ENCODE results near the gene VANGL2. TPM values are rescaled to one million over a fixed set of nuclear protein-coding genes. Genes with fewer than 3 reads are reported as not detected.
A peak's percentile ranks its signal among the peaks of the same experiment; 100 is the strongest.

Gene VANGL2
- total RNA-seq, 1 donor from 2014 or later, result 25.5 TPM

DNA sequence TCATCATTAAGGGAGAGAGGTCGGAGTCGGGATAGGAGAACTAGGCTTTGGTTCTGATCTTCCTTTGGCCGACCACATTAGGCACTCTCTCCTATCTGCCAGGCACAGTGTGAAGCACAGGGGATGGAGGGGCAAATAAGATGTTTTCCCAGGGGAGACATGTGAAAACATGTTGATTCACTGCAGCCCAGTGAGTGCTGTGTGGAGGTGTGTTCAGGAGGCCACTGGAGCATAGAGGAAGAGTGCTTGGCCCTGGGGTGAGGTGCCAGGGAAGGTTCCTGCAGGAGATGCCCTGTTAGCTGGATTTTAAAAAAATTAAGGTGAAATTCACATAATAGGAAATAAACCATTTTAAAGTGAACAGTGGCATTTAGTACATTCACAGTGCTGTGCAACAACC is 3.7 kb downstream of the VANGL2 start:
- Histone ChIP-seq H3K4me1 (ENCODE audit: insufficient read depth, low read length) (peaks cover 24% of the 10 kb centered on the region), H3K36me3 (ENCODE audit: insufficient read depth, low read length) (no peaks in the 10 kb centered on the region), H3K4me3 (ENCODE audit: insufficient read depth, low read depth, low read length) (no peak overlapping the region), H3K9ac (ENCODE audit: low read length) (no peak overlapping the region), H2AFZ (ENCODE audit: low read depth, low read length) (no peak overlapping the region), H4K20me1 (ENCODE audit: insufficient read depth, low read length) (peaks cover 21% of the 10 kb centered on the region), H3K27ac (ENCODE audit: low read depth, low read length) (no peak overlapping the region), H3K79me2 (ENCODE audit: insufficient read depth, low read length) (peaks cover 13% of the 10 kb centered on the region), H3K9me3 (ENCODE audit: insufficient read depth, low read depth, low read length) (no peaks in the 10 kb centered on the region), H3K4me2 (ENCODE audit: low read length) (no peak overlapping the region), H3K27me3 (ENCODE audit: insufficient read depth, low read length) (no peaks in the 10 kb centered on the region)
- TF ChIP-seq, protein P1, sequence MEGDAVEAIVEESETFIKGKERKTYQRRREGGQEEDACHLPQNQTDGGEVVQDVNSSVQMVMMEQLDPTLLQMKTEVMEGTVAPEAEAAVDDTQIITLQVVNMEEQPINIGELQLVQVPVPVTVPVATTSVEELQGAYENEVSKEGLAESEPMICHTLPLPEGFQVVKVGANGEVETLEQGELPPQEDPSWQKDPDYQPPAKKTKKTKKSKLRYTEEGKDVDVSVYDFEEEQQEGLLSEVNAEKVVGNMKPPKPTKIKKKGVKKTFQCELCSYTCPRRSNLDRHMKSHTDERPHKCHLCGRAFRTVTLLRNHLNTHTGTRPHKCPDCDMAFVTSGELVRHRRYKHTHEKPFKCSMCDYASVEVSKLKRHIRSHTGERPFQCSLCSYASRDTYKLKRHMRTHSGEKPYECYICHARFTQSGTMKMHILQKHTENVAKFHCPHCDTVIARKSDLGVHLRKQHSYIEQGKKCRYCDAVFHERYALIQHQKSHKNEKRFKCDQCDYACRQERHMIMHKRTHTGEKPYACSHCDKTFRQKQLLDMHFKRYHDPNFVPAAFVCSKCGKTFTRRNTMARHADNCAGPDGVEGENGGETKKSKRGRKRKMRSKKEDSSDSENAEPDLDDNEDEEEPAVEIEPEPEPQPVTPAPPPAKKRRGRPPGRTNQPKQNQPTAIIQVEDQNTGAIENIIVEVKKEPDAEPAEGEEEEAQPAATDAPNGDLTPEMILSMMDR (IDR thresholded peaks at IDR 0.05; ENCODE audit: insufficient read depth, low read depth, low read length), result no peak
- TF ChIP-seq EZH2 (IDR thresholded peaks at IDR 0.05; ENCODE audit: insufficient read depth, low read length), result no peak
- DNase-seq (ENCODE audit: low read depth), result no peak
- Mint-ChIP-seq H3K4me1 (ENCODE audit: low read depth, unreplicated experiment) (peaks cover 56% of the 10 kb centered on the region), H3K27me3 (ENCODE audit: low read depth, unreplicated experiment) (no peaks in the 10 kb centered on the region), H3K4me3 (ENCODE audit: unreplicated experiment) (peak overlapping the region; percentile 23), H3K9me3 (ENCODE audit: unreplicated experiment) (no peaks in the 10 kb centered on the region), H3K36me3 (ENCODE audit: low read depth, unreplicated experiment) (peaks cover 2% of the 10 kb centered on the region), H3K27ac (ENCODE audit: unreplicated experiment) (no peak overlapping the region)
- no peak for FAIRE-seq

DNA sequence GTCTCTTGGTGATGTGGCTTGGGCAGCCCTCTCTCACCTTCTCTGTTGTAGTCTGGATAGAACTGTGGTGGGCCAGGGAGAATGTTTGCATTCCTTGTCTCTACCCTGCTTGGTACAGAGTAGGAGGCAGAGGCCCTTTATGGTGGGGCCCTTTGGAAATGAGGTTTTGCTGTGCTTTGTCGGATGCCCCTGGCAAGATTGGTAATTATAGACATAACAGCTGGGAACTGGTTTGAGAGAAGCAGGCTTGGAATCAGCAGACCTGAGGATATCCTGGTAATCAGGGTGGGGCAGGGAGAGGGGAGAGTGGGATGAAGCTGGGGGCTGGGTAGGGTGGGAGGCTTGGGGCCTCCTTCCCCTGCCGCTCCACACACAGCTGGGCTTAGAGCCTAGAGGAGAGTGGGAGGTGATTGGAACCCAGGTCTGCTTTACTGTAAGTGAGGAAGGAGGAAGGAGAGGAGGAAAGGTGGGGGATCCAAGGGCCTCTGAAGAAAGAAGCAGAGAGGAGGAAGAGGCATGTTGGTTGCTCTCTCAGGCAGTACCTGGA is 5.0 kb downstream of the VANGL2 start:
- no peak overlapping the region for H3K4me3 Mint-ChIP-seq (ENCODE audit: unreplicated experiment)
- Histone ChIP-seq H4K20me1 (ENCODE audit: insufficient read depth, low read length) (peaks cover 21% of the 10 kb centered on the region), H3K4me1 (ENCODE audit: insufficient read depth, low read length) (peaks cover 25% of the 10 kb centered on the region), H3K36me3 (ENCODE audit: insufficient read depth, low read length) (no peaks in the 10 kb centered on the region), H3K4me3 (ENCODE audit: insufficient read depth, low read depth, low read length) (no peak overlapping the region), H3K9ac (ENCODE audit: low read length) (no peak overlapping the region), H3K27me3 (ENCODE audit: insufficient read depth, low read length) (no peaks in the 10 kb centered on the region), H3K4me2 (ENCODE audit: low read length) (no peak overlapping the region), H3K9me3 (ENCODE audit: insufficient read depth, low read depth, low read length) (no peaks in the 10 kb centered on the region), H2AFZ (ENCODE audit: low read depth, low read length) (no peak overlapping the region), H3K79me2 (ENCODE audit: insufficient read depth, low read length) (peaks cover 16% of the 10 kb centered on the region), H3K27ac (ENCODE audit: low read depth, low read length) (no peak overlapping the region)
- no peak for TF ChIP-seq EZH2 (IDR thresholded peaks at IDR 0.05; ENCODE audit: insufficient read depth, low read length)
- H3K9me3 Mint-ChIP-seq (ENCODE audit: unreplicated experiment), result no peaks in the 10 kb centered on the region
- no peak for FAIRE-seq
- no peak for DNase-seq (ENCODE audit: low read depth)
- H3K27me3 Mint-ChIP-seq (ENCODE audit: low read depth, unreplicated experiment), result no peaks in the 10 kb centered on the region
- peaks cover 6% of the 10 kb centered on the region for H3K36me3 Mint-ChIP-seq (ENCODE audit: low read depth, unreplicated experiment)
- H3K4me1 Mint-ChIP-seq (ENCODE audit: low read depth, unreplicated experiment), result peaks cover 66% of the 10 kb centered on the region
- no peak overlapping the region for H3K27ac Mint-ChIP-seq (ENCODE audit: unreplicated experiment)

DNA sequence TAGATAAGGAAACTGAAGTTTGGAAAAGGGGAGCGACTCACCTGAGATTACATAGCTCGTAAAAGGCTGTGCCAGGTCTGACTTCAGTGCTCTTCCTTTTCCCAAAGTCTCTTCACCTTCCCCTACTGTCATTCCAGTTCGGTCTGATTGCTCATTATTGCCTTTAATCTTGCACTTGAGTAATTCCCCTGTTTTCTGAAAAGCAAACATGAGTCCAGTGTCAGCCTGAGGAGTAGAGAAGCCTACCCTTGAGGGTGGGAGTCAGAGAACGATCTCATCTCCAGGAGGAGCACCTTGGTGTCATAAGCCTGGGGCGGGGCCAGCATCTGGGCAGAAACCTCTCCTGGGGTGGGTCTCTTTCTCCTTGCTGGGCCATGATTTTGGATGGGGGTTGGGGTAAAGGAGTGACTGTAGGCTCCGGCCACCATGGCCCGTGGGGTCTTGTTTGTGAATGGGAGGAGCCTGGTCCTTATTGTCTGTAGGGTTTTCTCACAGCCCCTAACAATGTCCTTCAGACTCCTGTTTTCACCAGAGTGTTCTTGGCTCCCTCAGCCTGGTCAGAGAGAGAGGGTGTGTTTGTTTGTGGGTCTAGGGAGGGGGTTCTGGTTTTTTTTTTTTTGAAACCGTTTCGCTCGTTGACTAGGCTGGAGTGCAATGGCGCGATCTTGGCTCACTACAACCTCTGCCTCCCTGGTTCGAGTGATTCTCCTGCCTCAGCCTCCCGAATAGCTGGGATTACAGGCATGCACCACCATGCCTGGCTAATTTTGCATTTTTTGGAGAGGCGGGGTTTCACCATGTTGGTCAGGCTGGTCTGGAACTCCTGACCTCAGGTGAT is 6.0 kb downstream of the VANGL2 start:
- Histone ChIP-seq H3K9me3 (ENCODE audit: insufficient read depth, low read depth, low read length) (no peaks in the 10 kb centered on the region), H3K79me2 (ENCODE audit: insufficient read depth, low read length) (peaks cover 17% of the 10 kb centered on the region), H4K20me1 (ENCODE audit: insufficient read depth, low read length) (peaks cover 20% of the 10 kb centered on the region), H3K9ac (ENCODE audit: low read length) (no peak overlapping the region), H3K27me3 (ENCODE audit: insufficient read depth, low read length) (no peaks in the 10 kb centered on the region), H3K36me3 (ENCODE audit: insufficient read depth, low read length) (no peaks in the 10 kb centered on the region), H3K4me2 (ENCODE audit: low read length) (no peak overlapping the region), H3K4me1 (ENCODE audit: insufficient read depth, low read length) (peaks cover 22% of the 10 kb centered on the region), H3K4me3 (ENCODE audit: insufficient read depth, low read depth, low read length) (no peak overlapping the region), H2AFZ (ENCODE audit: low read depth, low read length) (no peak overlapping the region), H3K27ac (ENCODE audit: low read depth, low read length) (no peak overlapping the region)
- Mint-ChIP-seq H3K36me3 (ENCODE audit: low read depth, unreplicated experiment) (peaks cover 6% of the 10 kb centered on the region), H3K4me3 (ENCODE audit: unreplicated experiment) (no peak overlapping the region), H3K9me3 (ENCODE audit: unreplicated experiment) (no peaks in the 10 kb centered on the region), H3K27me3 (ENCODE audit: low read depth, unreplicated experiment) (no peaks in the 10 kb centered on the region), H3K4me1 (ENCODE audit: low read depth, unreplicated experiment) (peaks cover 69% of the 10 kb centered on the region), H3K27ac (ENCODE audit: unreplicated experiment) (no peak overlapping the region)
- DNase-seq (ENCODE audit: low read depth), result no peak
- no peak for TF ChIP-seq EZH2 (IDR thresholded peaks at IDR 0.05; ENCODE audit: insufficient read depth, low read length)
- TF ChIP-seq, protein P1 (IDR thresholded peaks at IDR 0.05; ENCODE audit: insufficient read depth, low read depth, low read length), result no peak
- FAIRE-seq, result no peak

All from astrocyte (in vitro differentiated cells and primary cell).